ENCODE measurements around the gene PRKCI.
"Not testable (repeated sequence)": the region's sequence is repeated elsewhere in the genome, so short reads cannot be mapped to it uniquely, and the experiment has no call there.

PRKCI gene

GRCh38 chr3:170327868-170328548 lies 105.8 kb downstream of the PRKCI start:
- not testable (repeated sequence) for H3K4me3 ChIP-seq (ENCODE audit: low read depth, low read length)

DNA sequence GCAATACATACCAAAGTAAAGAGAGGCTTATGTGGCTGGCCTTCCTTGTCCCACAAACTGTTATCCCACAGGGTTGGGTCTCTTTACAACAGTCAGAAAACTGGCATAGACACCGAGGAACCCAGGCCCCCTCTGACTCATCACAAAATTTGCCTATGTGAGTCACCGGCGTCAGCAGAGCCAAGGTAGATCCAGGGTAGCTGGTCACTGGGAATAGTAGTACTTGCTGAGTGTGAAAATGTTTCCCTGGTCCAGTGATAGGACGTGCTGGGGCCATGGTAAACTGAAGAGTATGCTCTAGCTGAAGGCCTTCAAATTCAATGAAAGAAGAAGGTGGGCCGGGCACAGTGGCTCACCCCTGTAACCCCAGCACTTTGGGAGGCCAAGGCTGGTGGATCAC lies 108.1 kb downstream of the PRKCI start:
- DNase-seq (ENCODE audit: low read depth): no peak
- no peak overlapping the region for H3K4me3 ChIP-seq (ENCODE audit: low read depth, low read length)

More at GRCh38 chr3:170327868-170328548, 105.8 kb downstream of the PRKCI start:
- not testable (repeated sequence) for DNase-seq (ENCODE audit: low read depth)

GRCh38 chr3:170331143-170331542 lies 108.9 kb downstream of the PRKCI start:
- H3K4me3 ChIP-seq (ENCODE audit: low read depth, low read length): no peak overlapping the region
- no peak for DNase-seq (ENCODE audit: low read depth)

DNA sequence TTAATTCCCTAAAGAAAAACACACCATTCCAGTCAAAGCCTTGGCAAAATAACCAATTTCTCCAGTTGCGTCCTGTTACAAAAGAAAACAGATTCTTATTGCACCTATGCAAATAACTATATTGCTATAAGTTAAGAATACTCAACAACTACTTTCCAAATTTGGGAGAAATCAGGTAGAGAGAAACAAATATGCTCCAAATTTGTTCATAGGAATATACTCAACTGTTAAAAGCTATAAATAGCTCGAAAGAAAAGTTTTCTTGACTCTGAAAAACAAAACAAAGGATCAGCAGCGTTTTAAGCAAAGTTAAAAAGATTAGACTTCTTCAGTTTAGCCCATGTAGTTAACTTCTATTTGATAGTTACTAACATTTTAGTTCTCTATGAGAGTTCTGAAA lies 115.2 kb downstream of the PRKCI start:
- DNase-seq (ENCODE audit: low read depth): no peak
- no peak overlapping the region for H3K4me3 ChIP-seq (ENCODE audit: low read depth, low read length)

DNA sequence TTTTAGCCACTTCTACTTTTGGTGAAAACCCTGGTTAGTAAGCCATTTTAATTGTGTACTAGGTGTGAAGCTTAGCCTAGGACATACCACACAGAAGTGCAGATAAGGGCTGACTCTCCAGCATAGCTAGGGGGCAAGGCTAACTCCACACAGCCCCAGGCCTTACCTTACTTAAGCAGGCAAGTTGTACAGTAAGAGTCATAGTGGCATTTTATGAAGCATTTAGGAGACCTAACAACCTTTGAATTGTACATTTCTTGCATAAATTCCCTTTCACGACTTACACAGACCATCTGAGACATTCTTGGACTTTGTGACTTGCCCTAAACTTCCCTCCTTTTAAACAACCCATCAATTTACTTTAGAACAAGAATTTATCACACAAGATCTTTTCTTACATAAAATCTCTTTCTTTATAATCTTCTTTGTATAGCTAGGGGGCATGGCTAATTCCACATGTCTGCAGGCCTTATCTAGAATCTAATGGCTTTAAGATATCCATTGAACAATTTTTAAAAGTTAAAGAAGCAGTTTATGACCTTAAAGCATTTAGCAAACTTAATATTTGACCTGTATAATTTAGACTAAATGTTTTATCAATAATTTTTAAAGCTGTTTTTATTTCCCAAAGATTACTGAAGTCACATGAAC lies 116.6 kb downstream of the PRKCI start:
- DNase-seq (ENCODE audit: low read depth): no peak

GRCh38 chr3:170342273-170342672 lies 120.0 kb downstream of the PRKCI start:
- not testable (repeated sequence) for DNase-seq (ENCODE audit: low read depth); H3K4me3 ChIP-seq (ENCODE audit: low read depth, low read length)

More for the DNA sequence above, 116.6 kb downstream of the PRKCI start:
- no peak overlapping the region for H3K4me3 ChIP-seq (ENCODE audit: low read depth, low read length)

GRCh38 chr3:170343859-170344258 lies 121.6 kb downstream of the PRKCI start:
- H3K4me3 ChIP-seq (ENCODE audit: low read depth, low read length); DNase-seq (ENCODE audit: low read depth): not testable (repeated sequence)

DNA sequence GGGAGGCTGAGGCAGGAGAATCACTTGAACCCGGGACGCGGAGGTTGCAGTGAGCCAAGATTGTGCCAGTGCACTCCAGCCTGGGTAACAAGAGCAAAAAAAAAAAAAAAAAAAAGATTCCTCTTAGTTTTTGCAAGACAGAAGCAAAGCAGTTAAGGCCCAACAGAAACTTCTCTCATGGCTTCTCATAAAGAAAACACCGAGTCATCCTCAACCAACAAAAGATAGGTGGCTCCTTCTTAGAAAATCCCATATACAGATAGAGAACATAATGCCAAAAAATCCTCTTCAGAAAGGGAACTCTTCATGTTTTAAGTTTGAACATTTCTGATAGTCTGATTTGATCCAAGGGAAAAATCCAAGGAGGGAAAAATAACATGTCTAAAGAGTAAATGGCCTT lies 122.7 kb downstream of the PRKCI start:
- no peak for DNase-seq (ENCODE audit: low read depth)
- no peak overlapping the region for H3K4me3 ChIP-seq (ENCODE audit: low read depth, low read length)

GRCh38 chr3:170346481-170347392 lies 124.5 kb downstream of the PRKCI start:
- no peak overlapping the region for H3K4me3 ChIP-seq (ENCODE audit: low read depth, low read length)
- DNase-seq (ENCODE audit: low read depth): no peak

DNA sequence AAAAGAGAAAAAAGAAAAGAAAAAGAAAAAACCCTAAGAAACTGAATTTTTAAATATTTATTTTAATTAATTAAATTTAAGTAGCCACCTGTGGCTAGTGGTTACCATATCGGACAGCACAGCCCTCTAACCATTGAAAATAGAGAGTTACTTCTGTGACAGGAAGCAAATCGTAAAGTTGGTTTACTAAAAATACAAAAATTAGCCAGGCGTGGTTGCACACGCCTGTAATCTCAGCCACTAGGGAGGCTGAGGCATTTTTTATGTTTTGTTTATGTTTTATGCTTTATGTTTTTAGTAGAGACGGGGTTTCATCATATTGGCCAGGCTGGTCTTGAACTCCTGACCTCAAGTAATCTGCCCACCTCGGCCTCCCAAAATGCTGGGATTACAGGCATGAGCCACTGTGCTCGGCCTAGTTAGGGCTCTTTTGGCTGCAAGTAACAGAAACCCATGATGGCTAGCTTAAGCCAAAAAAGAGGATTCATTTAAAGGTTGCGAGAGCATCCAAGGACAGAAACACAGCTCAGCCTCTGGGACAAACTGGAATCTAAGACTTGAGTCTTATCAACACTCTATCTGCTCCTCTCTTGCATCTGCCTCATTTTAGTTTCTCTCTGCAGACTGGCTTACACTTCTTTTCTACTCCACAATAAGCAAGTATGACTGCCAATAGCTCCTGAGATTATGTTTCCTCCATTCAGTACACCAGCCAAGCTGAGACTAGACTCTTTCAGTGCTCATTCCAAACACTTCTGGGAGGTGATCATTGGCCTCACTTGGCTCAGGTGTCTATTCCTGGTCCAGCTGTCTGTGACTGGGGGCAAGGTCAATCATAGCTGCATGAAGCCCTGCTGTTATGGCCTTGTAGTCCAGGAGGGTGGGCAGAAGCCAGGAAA lies 128.5 kb downstream of the PRKCI start:
- no peak overlapping the region for H3K4me3 ChIP-seq (ENCODE audit: low read depth, low read length)
- no peak for DNase-seq (ENCODE audit: low read depth)

DNA sequence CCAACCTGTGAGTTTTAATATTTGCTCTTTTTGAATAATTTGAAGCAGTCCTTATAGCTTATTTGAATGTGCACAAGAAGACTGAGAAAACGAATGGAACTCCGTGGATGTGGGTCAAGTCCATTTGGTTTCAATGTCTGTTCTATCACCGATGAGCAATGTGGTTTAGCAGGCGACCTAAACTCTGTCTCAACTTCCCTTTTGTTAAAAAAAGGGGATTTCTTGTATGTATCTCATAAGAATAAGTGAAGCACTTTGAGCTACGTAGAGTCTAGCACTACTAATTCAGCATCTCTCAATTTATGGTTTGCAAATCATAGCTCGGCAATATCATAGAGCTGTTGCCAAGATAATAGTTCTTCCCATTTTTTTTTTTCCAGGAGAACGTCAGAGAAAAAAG lies 130.7 kb downstream of the PRKCI start:
- DNase-seq (ENCODE audit: low read depth): no peak
- H3K4me3 ChIP-seq (ENCODE audit: low read depth, low read length): no peak overlapping the region

DNA sequence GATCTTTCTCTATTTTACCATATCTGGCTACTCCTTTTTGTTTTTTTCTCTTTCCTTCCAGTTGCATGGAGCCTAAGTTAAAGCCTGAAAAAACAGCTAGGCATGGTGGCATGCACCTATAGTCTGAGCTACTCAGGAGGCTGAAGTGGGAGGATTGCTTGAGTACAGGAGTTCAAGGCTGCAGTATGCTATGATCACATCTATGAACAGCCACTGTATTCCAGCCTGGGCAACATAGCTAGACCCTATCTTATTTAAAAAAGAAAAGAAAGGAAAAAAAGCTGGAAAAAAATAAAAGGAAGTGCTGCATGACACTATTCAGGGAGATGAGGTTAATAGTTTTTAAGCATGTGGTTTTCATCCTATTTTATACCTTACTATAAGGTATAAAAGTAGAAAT lies 131.3 kb downstream of the PRKCI start:
- H3K4me3 ChIP-seq (ENCODE audit: low read depth, low read length): no peak overlapping the region
- DNase-seq (ENCODE audit: low read depth): no peak

DNA sequence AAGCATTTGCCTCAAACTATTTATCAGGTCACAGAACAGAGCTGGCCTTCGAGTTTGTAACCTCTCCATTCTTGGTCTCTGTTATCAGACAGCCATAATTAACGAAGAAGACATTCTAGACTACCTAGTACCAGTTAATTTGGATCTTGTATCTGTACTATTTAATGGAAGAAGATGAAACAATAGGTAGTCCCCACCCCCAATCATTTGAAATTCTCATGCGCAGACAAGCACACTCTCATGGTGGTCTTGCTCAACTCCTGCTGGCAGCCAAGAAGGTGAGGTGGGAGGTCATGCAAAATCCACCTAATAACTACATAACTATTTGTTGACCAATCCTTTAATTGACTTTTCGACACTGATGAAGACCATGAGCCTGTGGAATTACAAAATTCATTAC lies 132.5 kb downstream of the PRKCI start:
- DNase-seq (ENCODE audit: low read depth): no peak
- no peak overlapping the region for H3K4me3 ChIP-seq (ENCODE audit: low read depth, low read length)
